HG02884 (cell line): Measurements from ENCODE around the gene CDC25A.

Experiments
- ATAC-seq: cut with Tn5 transposase; IDR thresholded peaks from one replicate; pipeline ENCODE4 v1.9.1; 2021; ENCODE audit warnings: mild to moderate bottlenecking, moderate library complexity; ENCODE audit not compliant: unreplicated experiment

The CDC25A gene

GRCh38 chr3:48143567-48143966 lies 44.6 kb downstream of the CDC25A start:
- ATAC-seq = no peak

GRCh38 chr3:48142316-48142870 lies 45.8 kb downstream of the CDC25A start:
- no peak for ATAC-seq

- no peak for ATAC-seq
These were observed 46.5 kb downstream of the CDC25A start for GRCh38 chr3:48141604-48142137.

- no peak for ATAC-seq
These were observed 47.1 kb downstream of the CDC25A start for GRCh38 chr3:48140936-48141603.

- ATAC-seq = no peak
These were observed 47.9 kb downstream of the CDC25A start for GRCh38 chr3:48140336-48140757.

- no peak for ATAC-seq
These were observed 50.7 kb downstream of the CDC25A start for GRCh38 chr3:48137425-48137999.

- no peak for ATAC-seq
These were observed 52.4 kb downstream of the CDC25A start for GRCh38 chr3:48135552-48136495.

GRCh38 chr3:48130321-48130904 lies 57.8 kb downstream of the CDC25A start:
- ATAC-seq = no peak

GRCh38 chr3:48129921-48130320 lies 58.3 kb downstream of the CDC25A start:
- ATAC-seq = no peak

GRCh38 chr3:48128774-48129173 lies 59.4 kb downstream of the CDC25A start:
- ATAC-seq = no peak

GRCh38 chr3:48125886-48126622 lies 62.2 kb downstream of the CDC25A start:
- no peak for ATAC-seq

GRCh38 chr3:48125013-48125705 lies 63.1 kb downstream of the CDC25A start:
- no peak for ATAC-seq

- ATAC-seq = no peak
These were observed 64.9 kb downstream of the CDC25A start for GRCh38 chr3:48123346-48123745.

GRCh38 chr3:48122504-48122903 lies 65.7 kb downstream of the CDC25A start:
- ATAC-seq = no peak

- no peak for ATAC-seq
These were observed 68.0 kb downstream of the CDC25A start for GRCh38 chr3:48120223-48120622.

GRCh38 chr3:48119505-48120193 lies 68.6 kb downstream of the CDC25A start:
- ATAC-seq = no peak

GRCh38 chr3:48118928-48119327 lies 69.3 kb downstream of the CDC25A start:
- no peak for ATAC-seq

GRCh38 chr3:48118322-48118721 lies 69.9 kb downstream of the CDC25A start:
- ATAC-seq = no peak

GRCh38 chr3:48112813-48113212 lies 75.4 kb downstream of the CDC25A start:
- ATAC-seq = no peak
